Measurements from ENCODE around the gene GRIN1.

The GRIN1 gene

DNA sequence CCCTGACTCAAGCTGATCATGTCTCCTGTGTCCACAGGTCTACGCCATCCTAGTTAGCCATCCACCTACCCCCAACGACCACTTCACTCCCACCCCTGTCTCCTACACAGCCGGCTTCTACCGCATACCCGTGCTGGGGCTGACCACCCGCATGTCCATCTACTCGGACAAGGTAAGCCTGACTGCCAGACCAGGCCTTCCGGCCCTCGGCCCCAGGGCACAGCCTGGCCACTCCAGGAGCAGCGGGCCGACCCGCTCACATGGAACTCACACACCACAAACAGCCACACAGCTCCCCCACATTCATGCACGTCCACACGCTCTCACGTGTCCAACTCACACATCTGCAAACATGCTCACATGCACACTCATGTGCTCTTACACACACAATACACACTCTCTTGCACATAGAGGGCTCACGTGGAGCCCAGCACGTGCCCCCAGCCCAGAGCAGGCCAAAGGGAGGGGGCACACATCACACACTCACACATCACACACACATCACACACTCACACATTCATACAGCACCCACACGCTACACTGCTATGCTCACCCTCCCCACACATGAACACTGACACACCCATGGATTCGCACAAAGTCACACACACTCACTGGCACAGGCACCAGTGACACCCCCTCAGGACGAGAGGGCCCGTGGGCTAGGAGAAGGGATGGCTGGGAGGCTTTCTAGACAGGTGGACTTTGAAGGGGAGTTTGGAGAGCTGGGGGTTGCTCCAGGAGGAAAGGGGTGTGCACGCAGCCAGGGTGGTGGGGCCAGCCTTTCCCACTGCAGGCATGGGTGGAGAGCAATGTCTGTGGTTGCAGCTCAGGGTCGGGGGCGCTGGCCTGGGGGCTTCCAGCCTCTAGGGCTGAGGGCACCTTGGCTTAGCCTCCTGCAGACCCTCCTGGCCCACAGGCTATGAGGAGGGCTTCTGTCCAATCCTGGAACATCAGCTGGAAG, 3.3 kb downstream of the GRIN1 start:
- in situ Hi-C loops (cut with HindIII; ENCODE audit: low pct_ligation_motif_present, low pct_unique_long_range_greater_than_20kb, low sequenced_read_pairs), result no loop called here

DNA sequence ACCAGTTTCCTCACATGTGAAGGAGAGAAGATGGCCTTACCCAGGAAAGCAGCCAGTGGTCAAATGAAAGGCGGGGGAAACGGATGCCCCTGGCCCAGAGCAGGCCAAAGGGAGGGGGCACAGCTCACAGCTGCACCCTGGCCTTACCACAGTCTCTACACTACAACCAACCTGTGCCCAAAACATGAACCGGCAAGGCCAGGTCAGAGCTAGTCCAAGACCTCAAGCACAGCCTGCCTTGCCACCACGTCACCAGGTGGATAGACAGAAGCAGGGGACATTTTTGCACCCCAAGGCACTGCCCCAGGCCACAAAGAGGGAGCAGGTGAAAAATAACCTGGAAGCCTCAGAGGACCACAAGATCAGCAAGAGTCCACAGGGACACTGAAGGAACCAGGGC, 4.5 kb downstream of the GRIN1 start:
- in situ Hi-C loops (cut with HindIII; ENCODE audit: low pct_ligation_motif_present, low pct_unique_long_range_greater_than_20kb, low sequenced_read_pairs), result no loop called here
- no peak for DNase-seq

More for the DNA sequence above, 3.3 kb downstream of the GRIN1 start:
- DNase-seq, result no peak

- DNase-seq, result no peak
- in situ Hi-C loops (cut with HindIII; ENCODE audit: low pct_ligation_motif_present, low pct_unique_long_range_greater_than_20kb, low sequenced_read_pairs), result no loop called here
Observed at GRCh38 chr9:137145731-137146526, 7.0 kb downstream of the GRIN1 start.

- in situ Hi-C loops (cut with HindIII; ENCODE audit: low pct_ligation_motif_present, low pct_unique_long_range_greater_than_20kb, low sequenced_read_pairs), result no loop called here
- DNase-seq, result peak; percentile 14
Observed at GRCh38 chr9:137146527-137146918, 7.6 kb downstream of the GRIN1 start.

DNA sequence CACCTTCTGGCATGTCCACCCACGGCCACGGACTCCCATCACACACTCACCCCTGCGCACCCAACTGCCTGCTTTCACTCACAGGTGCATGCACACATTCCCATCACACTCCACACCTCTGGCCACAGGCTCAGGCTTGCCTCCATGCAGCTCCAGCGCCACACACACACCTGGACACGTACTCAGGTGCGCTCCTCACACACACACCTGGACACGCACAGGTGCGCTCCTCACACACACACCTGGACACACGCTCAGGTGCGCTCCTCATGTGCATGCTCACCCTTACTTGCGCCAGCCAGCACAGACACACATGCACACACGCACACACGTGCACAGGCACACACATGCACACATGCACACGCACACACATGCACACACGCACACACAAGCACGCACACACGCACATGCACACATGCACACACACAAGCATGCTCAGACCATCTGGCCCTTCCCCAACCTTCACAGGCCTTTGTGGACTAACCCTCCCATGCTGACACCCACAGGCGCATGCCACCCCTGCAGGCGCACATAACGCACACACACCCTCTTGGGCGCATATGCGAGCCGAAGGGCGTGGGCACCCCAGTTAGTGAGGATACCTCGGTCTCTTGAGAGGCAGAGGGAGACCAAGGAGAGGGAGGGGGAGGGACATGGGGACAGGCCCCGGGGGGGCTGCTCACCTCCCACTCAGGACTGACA, 8.3 kb downstream of the GRIN1 start:
- DNase-seq, result no peak
- in situ Hi-C loops (cut with HindIII; ENCODE audit: low pct_ligation_motif_present, low pct_unique_long_range_greater_than_20kb, low sequenced_read_pairs), result no loop called here

GRCh38 chr9:137147793-137148160, 8.8 kb downstream of the GRIN1 start:
- DNase-seq, result no peak
- in situ Hi-C loops (cut with HindIII; ENCODE audit: low pct_ligation_motif_present, low pct_unique_long_range_greater_than_20kb, low sequenced_read_pairs), result no loop called here

GRCh38 chr9:137148242-137148641, 9.3 kb downstream of the GRIN1 start:
- DNase-seq, result no peak
- in situ Hi-C loops (cut with HindIII; ENCODE audit: low pct_ligation_motif_present, low pct_unique_long_range_greater_than_20kb, low sequenced_read_pairs), result no loop called here

DNA sequence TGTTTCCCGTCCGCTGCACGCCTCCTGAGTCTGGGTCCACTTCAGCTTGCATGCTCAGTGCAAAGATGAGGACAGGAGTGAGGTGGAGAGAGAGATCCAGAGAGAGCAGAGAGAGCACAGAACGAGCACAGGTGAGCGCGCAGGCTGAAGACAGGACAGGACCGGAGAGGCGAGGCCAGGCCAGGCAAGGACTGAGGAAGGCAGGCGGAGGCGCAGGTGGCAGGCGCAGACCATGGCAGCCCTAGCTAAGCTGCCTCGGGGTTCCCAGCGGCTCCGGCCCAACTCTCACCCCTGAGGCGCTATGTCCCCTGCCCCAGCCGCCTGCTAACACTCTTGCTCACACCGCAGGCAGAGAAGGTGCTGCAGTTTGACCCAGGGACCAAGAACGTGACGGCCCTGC, 9.7 kb downstream of the GRIN1 start:
- no peak for DNase-seq
- in situ Hi-C loops (cut with HindIII; ENCODE audit: low pct_ligation_motif_present, low pct_unique_long_range_greater_than_20kb, low sequenced_read_pairs), result no loop called here

DNA sequence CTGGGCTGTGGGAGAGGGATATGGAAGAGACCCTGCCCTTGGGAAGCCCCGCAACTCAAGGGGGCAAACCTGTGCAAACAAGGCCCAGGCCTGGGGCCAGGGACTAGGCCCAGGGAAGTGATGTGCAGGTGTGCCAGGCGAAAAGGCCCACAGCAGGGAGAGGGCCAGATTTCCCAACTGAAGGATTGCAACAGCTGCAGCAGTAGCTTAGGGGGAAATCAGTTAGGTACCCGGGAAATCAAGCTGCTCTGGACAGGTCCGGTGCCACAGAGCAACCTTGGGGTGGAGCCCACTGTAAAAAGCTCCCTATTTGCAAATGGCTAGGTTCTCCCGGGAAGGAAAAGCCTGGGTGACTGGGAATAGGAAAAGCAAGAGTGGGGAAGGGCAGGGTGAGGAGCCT, 10.4 kb downstream of the GRIN1 start:
- no peak for DNase-seq
- in situ Hi-C loops (cut with HindIII; ENCODE audit: low pct_ligation_motif_present, low pct_unique_long_range_greater_than_20kb, low sequenced_read_pairs), result no loop called here

GRCh38 chr9:137149942-137150616, 11.1 kb downstream of the GRIN1 start:
- in situ Hi-C loops (cut with HindIII; ENCODE audit: low pct_ligation_motif_present, low pct_unique_long_range_greater_than_20kb, low sequenced_read_pairs), result no loop called here
- no peak for DNase-seq

GRCh38 chr9:137150617-137151457, 11.9 kb downstream of the GRIN1 start:
- in situ Hi-C loops (cut with HindIII; ENCODE audit: low pct_ligation_motif_present, low pct_unique_long_range_greater_than_20kb, low sequenced_read_pairs), result no loop called here
- peak; percentile 51 for DNase-seq

- no peak for DNase-seq
- in situ Hi-C loops (cut with HindIII; ENCODE audit: low pct_ligation_motif_present, low pct_unique_long_range_greater_than_20kb, low sequenced_read_pairs), result no loop called here
Observed at GRCh38 chr9:137152844-137153405, 14.0 kb downstream of the GRIN1 start.

DNA sequence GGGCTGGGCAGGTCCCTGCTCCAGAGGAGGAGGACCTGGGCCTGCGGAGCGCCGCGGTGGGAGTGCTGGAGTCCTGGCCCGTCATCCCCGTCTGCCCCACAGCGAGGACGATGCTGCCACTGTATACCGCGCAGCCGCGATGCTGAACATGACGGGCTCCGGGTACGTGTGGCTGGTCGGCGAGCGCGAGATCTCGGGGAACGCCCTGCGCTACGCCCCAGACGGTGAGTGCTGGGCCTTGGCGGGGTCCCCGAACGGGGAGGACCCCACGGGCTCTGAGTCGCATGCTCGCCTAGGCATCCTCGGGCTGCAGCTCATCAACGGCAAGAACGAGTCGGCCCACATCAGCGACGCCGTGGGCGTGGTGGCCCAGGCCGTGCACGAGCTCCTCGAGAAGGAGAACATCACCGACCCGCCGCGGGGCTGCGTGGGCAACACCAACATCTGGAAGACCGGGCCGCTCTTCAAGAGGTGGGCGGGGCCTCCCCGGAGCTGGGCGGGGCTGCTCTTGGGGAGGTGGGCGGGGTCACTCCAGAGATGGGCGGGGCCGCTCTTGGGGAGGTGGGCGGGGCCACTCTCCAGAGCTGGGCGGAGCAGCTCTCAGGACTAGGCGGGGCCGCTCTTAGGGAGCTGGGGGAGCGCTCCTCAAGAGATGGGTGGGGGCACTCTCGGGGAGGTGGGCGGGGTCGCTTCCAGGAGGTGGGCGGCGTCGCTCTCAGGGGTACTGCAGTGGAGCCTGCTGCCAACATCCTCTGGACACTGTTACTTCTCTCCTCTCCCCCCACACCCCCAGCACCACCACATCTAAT, 17.8 kb downstream of the GRIN1 start:
- in situ Hi-C loops (cut with HindIII; ENCODE audit: low pct_ligation_motif_present, low pct_unique_long_range_greater_than_20kb, low sequenced_read_pairs), result no loop called here

DNA sequence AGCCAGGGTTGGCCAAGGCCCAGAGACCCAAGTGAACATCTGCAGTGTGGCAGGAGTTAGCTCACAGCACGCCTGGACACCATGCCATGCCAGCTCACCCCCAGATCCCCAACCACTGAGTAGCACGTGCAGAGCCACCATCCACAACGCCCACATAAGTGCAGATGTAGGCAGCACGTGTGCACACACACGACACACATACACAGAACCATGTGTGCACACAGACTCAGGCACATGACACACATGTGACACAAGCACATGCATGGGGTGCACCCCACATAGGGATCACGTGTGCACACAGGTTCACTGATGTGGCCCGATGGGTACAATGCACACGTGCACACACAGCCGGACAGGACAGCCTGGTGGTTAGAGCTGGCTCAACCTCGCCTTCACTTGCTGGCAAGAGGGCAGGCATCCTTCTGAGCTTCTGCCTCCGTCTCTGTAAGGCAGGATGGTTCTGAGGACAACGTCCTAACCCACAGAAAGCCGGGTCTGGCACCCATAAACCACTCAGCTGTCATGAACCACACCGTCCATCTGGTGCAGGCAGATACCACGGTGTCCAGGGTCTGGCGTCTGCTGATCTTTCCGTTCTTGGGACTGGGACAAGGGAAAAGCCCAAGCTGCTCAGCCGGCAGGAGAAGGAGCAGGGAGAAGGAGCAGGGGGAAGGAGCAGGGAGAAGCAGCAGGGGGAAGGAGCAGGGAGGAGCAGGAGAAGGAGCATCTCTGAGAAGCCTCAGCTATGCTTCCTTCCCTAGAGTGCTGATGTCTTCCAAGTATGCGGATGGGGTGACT, 18.9 kb downstream of the GRIN1 start:
- in situ Hi-C loops (cut with HindIII; ENCODE audit: low pct_ligation_motif_present, low pct_unique_long_range_greater_than_20kb, low sequenced_read_pairs), result no loop called here

More for the DNA sequence above, 17.8 kb downstream of the GRIN1 start:
- no peak for DNase-seq

GRCh38 chr9:137158625-137159024, 19.7 kb downstream of the GRIN1 start:
- DNase-seq, result no peak
- in situ Hi-C loops (cut with HindIII; ENCODE audit: low pct_ligation_motif_present, low pct_unique_long_range_greater_than_20kb, low sequenced_read_pairs), result no loop called here

More for the DNA sequence above, 18.9 kb downstream of the GRIN1 start:
- DNase-seq, result no peak
